A204.1 (cell line): ENCODE results near the gene SMARCA4.
A peak's percentile ranks its signal among the peaks of the same experiment; 100 is the strongest.
"Not testable (repeated sequence)": the region's sequence is repeated elsewhere in the genome, so short reads cannot be mapped to it uniquely, and the experiment has no call there.

Experiments used
- FAIRE-seq: peaks from 2 replicates; lab custom pipeline; 2012; peaks lifted over from hg19 to GRCh38; lab: Jason Lieb, UNC

Gene SMARCA4

GRCh38 chr19:11070123-11070522, 109.3 kb downstream of the SMARCA4 start:
- no peak for FAIRE-seq

GRCh38 chr19:11073568-11073967, 112.7 kb downstream of the SMARCA4 start:
- FAIRE-seq: no peak

- not testable (repeated sequence) for FAIRE-seq
Observed at GRCh38 chr19:11076792-11077191, 116.0 kb downstream of the SMARCA4 start.

GRCh38 chr19:11078893-11079292, 118.1 kb downstream of the SMARCA4 start:
- FAIRE-seq: no peak

- no peak for FAIRE-seq
Observed at GRCh38 chr19:11079999-11080398, 119.2 kb downstream of the SMARCA4 start.

GRCh38 chr19:11087870-11088505, 127.2 kb downstream of the SMARCA4 start:
- no peak for FAIRE-seq

- FAIRE-seq: no peak
Observed at GRCh38 chr19:11088506-11089253, 127.8 kb downstream of the SMARCA4 start.

- peak; percentile 64 for FAIRE-seq
Observed at GRCh38 chr19:11089254-11090013, 128.6 kb downstream of the SMARCA4 start, which contains the start of gene LDLR. Gene LDLR, plus strand, starts transcription at chr19:11089463. Its CDS starts 86 bp downstream, at chr19:11089549.

GRCh38 chr19:11090014-11090263, 129.1 kb downstream of the SMARCA4 start:
- not testable (repeated sequence) for FAIRE-seq

- no peak for FAIRE-seq
Observed at GRCh38 chr19:11090264-11090996, 129.6 kb downstream of the SMARCA4 start.

GRCh38 chr19:11090997-11091702, 130.3 kb downstream of the SMARCA4 start:
- FAIRE-seq: no peak

- FAIRE-seq: no peak
Observed at GRCh38 chr19:11091703-11092153, 130.9 kb downstream of the SMARCA4 start.

GRCh38 chr19:11092181-11092538, 131.3 kb downstream of the SMARCA4 start:
- FAIRE-seq: no peak

GRCh38 chr19:11093689-11094238, 132.9 kb downstream of the SMARCA4 start:
- no peak for FAIRE-seq

GRCh38 chr19:11094520-11094894, 133.7 kb downstream of the SMARCA4 start:
- no peak for FAIRE-seq

- peak; percentile 96 for FAIRE-seq
Observed at GRCh38 chr19:11096210-11096841, 135.5 kb downstream of the SMARCA4 start.

GRCh38 chr19:11097367-11097766, 136.5 kb downstream of the SMARCA4 start:
- FAIRE-seq: not testable (repeated sequence)

GRCh38 chr19:11098327-11098726, 137.5 kb downstream of the SMARCA4 start:
- FAIRE-seq: no peak

GRCh38 chr19:11098861-11099260, 138.0 kb downstream of the SMARCA4 start:
- FAIRE-seq: no peak

- FAIRE-seq: no peak
Observed at GRCh38 chr19:11100049-11100448, 139.2 kb downstream of the SMARCA4 start.

GRCh38 chr19:11101057-11101456, 140.2 kb downstream of the SMARCA4 start:
- no peak for FAIRE-seq
